PFSK-1 (cell line): ENCODE results near the gene CYB5R4.

Experiments used
- FOXP2 ChIP-seq: optimal IDR thresholded peaks from 2 replicates; pipeline ENCODE3; 2011; ENCODE audit warnings: borderline replicate concordance, control low read depth, inconsistent platforms; ENCODE audit not compliant: insufficient read depth; ENCODE audit errors: extremely low read length, extremely low read depth
- POLR2AphosphoS5 ChIP-seq: IDR thresholded peaks from 2 replicates; pipeline ENCODE4 v1.6.1; 2012; ENCODE audit warnings: low read depth, mild to moderate bottlenecking, control low read depth, low read length, moderate library complexity
- REST ChIP-seq, 2 experiments: IDR thresholded peaks; 2 replicates each; pipeline versions ENCODE4 v1.6.1 to v1.8.0; 2011 to 2012; ENCODE audit warnings: low read depth in 2 of 2, low read length in 2 of 2, control low read depth in 1 of 2, inconsistent platforms in 1 of 2, mild to moderate bottlenecking in 1 of 2, moderate library complexity in 1 of 2; ENCODE audit not compliant: insufficient read depth in 1 of 2
- SIN3A ChIP-seq: IDR thresholded peaks from 2 replicates; pipeline ENCODE4 v1.6.1; 2012; ENCODE audit warnings: mild to moderate bottlenecking, low read length, moderate library complexity, borderline replicate concordance; ENCODE audit not compliant: insufficient read depth
- TAF1 ChIP-seq: IDR thresholded peaks from 2 replicates; pipeline ENCODE4 v1.6.1; 2012; ENCODE audit warnings: low read length, control low read depth, borderline replicate concordance; ENCODE audit not compliant: insufficient read depth

Gene CYB5R4

GRCh38 chr6:83867043-83867442 lies 7.6 kb downstream of the CYB5R4 start:
- no peak for TF ChIP-seq FOXP2
- no peak for TF ChIP-seq TAF1
- TF ChIP-seq REST (IDR thresholded peaks at IDR 0.05; ENCODE audit: insufficient read depth in 1 of 2, low read depth in 2 of 2, low read length in 2 of 2): no peak
- no peak for TF ChIP-seq SIN3A
- no peak for TF ChIP-seq POLR2AphosphoS5

GRCh38 chr6:83867527-83868161 lies 8.2 kb downstream of the CYB5R4 start:
- no peak for TF ChIP-seq FOXP2
- TF ChIP-seq POLR2AphosphoS5: no peak
- TF ChIP-seq TAF1: no peak

DNA sequence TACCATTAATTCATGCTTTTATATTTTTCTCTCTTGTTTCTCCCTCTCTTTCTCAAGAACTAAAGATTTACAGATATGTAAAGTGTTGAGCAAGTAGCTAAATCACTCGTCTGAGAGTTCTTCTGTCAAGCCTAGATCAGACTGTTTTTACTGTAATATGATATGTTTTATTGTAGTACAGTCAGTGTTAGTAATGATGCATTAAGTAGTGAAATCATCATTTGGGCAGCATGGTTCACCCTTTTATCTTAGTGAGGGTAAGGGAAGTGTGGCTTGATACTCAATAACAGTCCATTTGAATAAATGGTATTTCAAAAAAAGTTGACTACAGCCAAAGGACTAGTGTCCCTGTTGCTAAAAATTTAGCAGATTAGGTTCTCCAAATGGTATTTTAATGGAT lies 9.2 kb downstream of the CYB5R4 start:
- TF ChIP-seq SIN3A: no peak

DNA sequence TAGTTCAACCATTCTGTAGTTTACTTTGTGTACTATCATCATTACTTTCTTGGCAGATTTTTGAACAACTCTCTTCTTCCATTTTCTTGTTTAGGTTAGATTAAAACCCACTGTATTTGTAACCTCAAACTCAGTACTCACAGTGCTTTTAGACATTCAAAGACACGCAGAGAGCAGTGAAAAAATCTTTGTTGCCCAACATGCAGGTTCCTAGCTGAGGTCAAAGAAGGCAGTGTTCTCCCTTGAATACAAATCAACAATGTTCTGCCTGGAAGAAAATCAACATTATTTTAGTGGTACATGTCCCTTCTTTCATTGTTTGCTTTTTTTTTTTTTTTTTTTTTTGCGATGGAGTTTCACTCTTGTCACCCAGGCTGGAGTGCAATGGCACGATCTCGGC lies 11.2 kb downstream of the CYB5R4 start:
- TF ChIP-seq SIN3A (no peak), REST (IDR thresholded peaks at IDR 0.05; ENCODE audit: insufficient read depth in 1 of 2, low read depth in 2 of 2, low read length in 2 of 2) (no peak), FOXP2 (no peak), TAF1 (no peak), POLR2AphosphoS5 (no peak)

DNA sequence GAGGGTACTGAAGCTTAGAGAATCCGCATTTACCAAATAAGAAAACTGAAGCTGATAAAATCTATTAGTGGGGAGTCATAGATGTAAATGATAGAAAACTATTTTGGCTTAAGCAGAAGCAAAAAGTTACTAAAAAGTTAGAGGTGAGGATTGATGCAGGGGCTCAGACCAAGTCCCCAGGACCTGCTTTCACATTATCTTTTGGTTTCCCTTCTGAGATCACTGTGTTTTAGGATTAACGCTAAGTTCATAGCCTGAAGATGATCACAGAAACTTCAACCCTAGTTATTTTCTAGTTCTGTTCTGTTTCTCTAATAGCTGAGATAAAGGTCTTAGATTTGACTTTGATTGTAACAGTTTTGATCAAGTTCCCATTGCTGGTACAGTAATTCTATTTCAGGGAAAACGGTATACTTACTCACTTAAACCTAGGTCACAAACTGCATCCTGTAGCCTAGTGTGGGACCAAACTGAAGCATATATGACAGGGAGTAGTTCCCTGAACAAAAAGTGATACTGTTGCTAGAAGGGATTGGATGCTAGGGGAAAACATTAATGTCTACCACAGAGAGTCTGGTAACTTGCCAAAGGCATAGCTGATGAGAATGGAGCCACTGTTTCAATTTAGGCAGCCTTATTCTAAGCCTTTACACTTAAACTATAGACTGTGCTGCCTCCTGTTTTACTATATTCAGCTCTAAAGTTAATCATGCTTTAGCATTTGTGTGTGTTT lies 13.1 kb downstream of the CYB5R4 start:
- TF ChIP-seq FOXP2 (no peak), SIN3A (no peak), TAF1 (no peak), POLR2AphosphoS5 (no peak), REST (IDR thresholded peaks at IDR 0.05; ENCODE audit: insufficient read depth in 1 of 2, low read depth in 2 of 2, low read length in 2 of 2) (no peak)

- TF ChIP-seq SIN3A: no peak
Measured at GRCh38 chr6:83873869-83874268, 14.4 kb downstream of the CYB5R4 start.

- TF ChIP-seq TAF1: no peak
Measured at GRCh38 chr6:83875843-83876242, 16.4 kb downstream of the CYB5R4 start.
